ENCODE data around the gene NTMT2.

DNA sequence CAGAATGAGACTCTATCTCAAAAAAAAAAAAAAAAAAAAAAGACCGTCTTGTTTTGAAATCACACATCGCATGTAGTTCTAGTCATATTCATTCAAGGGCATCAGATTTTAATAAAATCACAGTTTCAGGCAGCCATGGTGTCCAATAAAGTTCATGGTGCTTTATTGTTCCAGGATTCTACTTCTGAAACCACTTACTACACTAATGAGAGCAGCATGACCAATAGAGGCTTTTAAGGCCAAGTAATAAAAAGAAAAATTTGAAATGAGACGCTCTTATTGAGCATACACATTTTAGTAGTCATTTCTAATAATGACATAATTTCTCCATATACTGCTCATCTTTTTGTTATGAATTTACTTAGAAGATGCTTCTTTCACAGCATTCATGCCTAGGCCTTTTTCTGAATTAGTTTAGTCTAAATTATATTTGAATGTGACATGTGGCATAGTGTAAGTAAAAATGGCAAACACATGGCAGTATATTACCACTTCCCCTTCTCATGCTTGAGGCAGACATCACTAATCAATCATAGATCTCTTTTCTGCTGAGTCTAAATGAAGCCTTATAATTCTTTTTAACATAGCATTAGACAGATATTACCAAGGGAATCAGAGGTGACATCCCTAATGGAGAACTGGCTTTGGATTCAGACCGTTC lies 18.5 kb downstream of the NTMT2 start:
- TF ChIP-seq, protein P1, sequence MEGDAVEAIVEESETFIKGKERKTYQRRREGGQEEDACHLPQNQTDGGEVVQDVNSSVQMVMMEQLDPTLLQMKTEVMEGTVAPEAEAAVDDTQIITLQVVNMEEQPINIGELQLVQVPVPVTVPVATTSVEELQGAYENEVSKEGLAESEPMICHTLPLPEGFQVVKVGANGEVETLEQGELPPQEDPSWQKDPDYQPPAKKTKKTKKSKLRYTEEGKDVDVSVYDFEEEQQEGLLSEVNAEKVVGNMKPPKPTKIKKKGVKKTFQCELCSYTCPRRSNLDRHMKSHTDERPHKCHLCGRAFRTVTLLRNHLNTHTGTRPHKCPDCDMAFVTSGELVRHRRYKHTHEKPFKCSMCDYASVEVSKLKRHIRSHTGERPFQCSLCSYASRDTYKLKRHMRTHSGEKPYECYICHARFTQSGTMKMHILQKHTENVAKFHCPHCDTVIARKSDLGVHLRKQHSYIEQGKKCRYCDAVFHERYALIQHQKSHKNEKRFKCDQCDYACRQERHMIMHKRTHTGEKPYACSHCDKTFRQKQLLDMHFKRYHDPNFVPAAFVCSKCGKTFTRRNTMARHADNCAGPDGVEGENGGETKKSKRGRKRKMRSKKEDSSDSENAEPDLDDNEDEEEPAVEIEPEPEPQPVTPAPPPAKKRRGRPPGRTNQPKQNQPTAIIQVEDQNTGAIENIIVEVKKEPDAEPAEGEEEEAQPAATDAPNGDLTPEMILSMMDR (IDR thresholded peaks at IDR 0.05), result no peak
- TF ChIP-seq EZH2 (IDR thresholded peaks at IDR 0.05; ENCODE audit: borderline replicate concordance, insufficient read depth, low read depth, low read length, poor library complexity, severe bottlenecking), result no peak
